Esophagus squamous epithelium (tissue), 5 donors: Measurements from ENCODE around the gene MPZL1. TPM values are rescaled to one million over a fixed set of nuclear protein-coding genes. Genes with fewer than 3 reads are reported as not detected.
A peak's percentile ranks its signal among the peaks of the same experiment; 100 is the strongest.

ENCODE experiments used
- DNase-seq: peaks from one replicate; lab custom pipeline; 2025; lab: John Stamatoyannopoulos, UW
- H3K27ac ChIP-seq, 4 donors: fragments of 200-600 bp; sonication (generic); one replicate each; pipeline ENCODE4 v1.5.1; 2016 to 2019; ENCODE audit warnings: mild to moderate bottlenecking in 1 of 4
- H3K27me3 ChIP-seq, 4 donors: fragments of 200-600 bp; sonication (generic); 1 replicate in 3 of 4; 2 replicates in 1 of 4; pipeline versions ENCODE4 v1.5.1 to v1.6.0; 2017 to 2021; ENCODE audit warnings: antibody characterized with exemption in 1 of 4
- H3K36me3 ChIP-seq, 3 donors: fragments of 200-600 bp; sonication (generic); one replicate each; pipeline ENCODE4 v1.5.1; 2016 to 2019
- H3K4me1 ChIP-seq, 3 donors: fragments of 200-600 bp; sonication (generic); one replicate each; pipeline ENCODE4 v1.5.1; 2017 to 2019
- H3K4me3 ChIP-seq, 4 donors: fragments of 200-600 bp; sonication (generic); 1 replicate in 3 of 4; 2 replicates in 1 of 4; pipeline ENCODE4 v1.5.1; 2016 to 2019; ENCODE audit warnings: mild to moderate bottlenecking in 2 of 4, moderate library complexity in 1 of 4
- H3K9me3 ChIP-seq, 3 donors: fragments of 200-600 bp; sonication (generic); one replicate each; pipeline ENCODE4 v1.5.1; 2016 to 2019
- POLR2A ChIP-seq, 4 donors: fragments of 450-650 bp; IDR thresholded peaks; one replicate each; pipeline ENCODE4 v1.6.1; 2017; ENCODE audit warnings: antibody characterized with exemption in 4 of 4, mild to moderate bottlenecking in 4 of 4, moderate library complexity in 3 of 4
- WGBS, 2 donors: methylation state at CpG; one replicate each; pipeline ENCODE4 v1.1.5; 2018; 5-methylcytosine and 5-hydroxymethylcytosine counted together
- intact Hi-C: fragments of 100-400 bp; cut with DNase I; formaldehyde crosslinking; loops from one replicate; pipeline ENCODE4 v1.15.0; 2022
- total RNA-seq, 4 donors: library from RNA; depleted of rRNA; stranded (reverse); fragments of >200 nt; gene quantifications; one replicate each; pipeline ENCODE4 v1.1.0, GENCODE V29; 2016
- TF ChIP-seq, protein P1 (sequence below), 6 experiments: fragments of 450-650 bp in 4 of 6; fragments of 200-600 bp in 2 of 6; sonication (generic) in 2 of 6; IDR thresholded peaks; one replicate each; pipeline ENCODE4 v1.5.1; 2016 to 2019; ENCODE audit warnings: antibody characterized with exemption in 6 of 6, mild to moderate bottlenecking in 4 of 6, moderate library complexity in 4 of 6
- donor health status: DM: yes; HTN: yes; CAD: no.

The MPZL1 gene
- total RNA-seq, 4 donors from 2014 or later, result 36.6 to 80.5 (median 74.3) TPM

DNA sequence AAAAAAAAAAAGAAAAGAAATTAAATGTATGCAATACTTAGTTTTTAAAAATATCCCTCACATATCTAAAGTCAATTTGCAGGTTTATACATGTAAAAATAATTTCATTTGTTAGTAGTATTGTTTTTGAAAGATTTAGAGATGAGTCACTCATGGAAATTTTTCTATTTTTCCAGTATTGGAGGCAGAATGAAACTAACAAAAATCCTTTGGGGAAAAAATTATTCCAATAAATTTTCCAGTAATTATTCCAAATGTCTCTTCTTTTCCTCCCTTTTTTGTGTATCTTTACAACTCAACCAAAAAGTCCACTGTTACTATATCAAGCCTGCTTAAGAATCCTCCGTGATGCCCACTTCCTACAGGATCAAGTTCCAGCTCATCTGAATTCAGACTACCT lies 29.9 kb downstream of the MPZL1 start:
- WGBS, 2 donors, result 44 to 45% methylated on average over 1 of the region's 1 CpG
- no peaks in the 10 kb centered on the region for H3K36me3 ChIP-seq
- TF ChIP-seq POLR2A (IDR thresholded peaks at IDR 0.05), result no peak
- TF ChIP-seq, protein P1, sequence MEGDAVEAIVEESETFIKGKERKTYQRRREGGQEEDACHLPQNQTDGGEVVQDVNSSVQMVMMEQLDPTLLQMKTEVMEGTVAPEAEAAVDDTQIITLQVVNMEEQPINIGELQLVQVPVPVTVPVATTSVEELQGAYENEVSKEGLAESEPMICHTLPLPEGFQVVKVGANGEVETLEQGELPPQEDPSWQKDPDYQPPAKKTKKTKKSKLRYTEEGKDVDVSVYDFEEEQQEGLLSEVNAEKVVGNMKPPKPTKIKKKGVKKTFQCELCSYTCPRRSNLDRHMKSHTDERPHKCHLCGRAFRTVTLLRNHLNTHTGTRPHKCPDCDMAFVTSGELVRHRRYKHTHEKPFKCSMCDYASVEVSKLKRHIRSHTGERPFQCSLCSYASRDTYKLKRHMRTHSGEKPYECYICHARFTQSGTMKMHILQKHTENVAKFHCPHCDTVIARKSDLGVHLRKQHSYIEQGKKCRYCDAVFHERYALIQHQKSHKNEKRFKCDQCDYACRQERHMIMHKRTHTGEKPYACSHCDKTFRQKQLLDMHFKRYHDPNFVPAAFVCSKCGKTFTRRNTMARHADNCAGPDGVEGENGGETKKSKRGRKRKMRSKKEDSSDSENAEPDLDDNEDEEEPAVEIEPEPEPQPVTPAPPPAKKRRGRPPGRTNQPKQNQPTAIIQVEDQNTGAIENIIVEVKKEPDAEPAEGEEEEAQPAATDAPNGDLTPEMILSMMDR (IDR thresholded peaks at IDR 0.05), result no peak
- no peaks in the 10 kb centered on the region for H3K27me3 ChIP-seq
- DNase-seq, result no peak
- peak overlapping the region; percentile 47 to 70 (median 64) for H3K27ac ChIP-seq
- no peak overlapping the region for H3K4me3 ChIP-seq
- H3K4me1 ChIP-seq, result peaks cover 0 to 89% (median 32%) of the 10 kb centered on the region in 3 donors
- intact Hi-C loops, result no loop called here
- no peaks in the 10 kb centered on the region for H3K9me3 ChIP-seq

DNA sequence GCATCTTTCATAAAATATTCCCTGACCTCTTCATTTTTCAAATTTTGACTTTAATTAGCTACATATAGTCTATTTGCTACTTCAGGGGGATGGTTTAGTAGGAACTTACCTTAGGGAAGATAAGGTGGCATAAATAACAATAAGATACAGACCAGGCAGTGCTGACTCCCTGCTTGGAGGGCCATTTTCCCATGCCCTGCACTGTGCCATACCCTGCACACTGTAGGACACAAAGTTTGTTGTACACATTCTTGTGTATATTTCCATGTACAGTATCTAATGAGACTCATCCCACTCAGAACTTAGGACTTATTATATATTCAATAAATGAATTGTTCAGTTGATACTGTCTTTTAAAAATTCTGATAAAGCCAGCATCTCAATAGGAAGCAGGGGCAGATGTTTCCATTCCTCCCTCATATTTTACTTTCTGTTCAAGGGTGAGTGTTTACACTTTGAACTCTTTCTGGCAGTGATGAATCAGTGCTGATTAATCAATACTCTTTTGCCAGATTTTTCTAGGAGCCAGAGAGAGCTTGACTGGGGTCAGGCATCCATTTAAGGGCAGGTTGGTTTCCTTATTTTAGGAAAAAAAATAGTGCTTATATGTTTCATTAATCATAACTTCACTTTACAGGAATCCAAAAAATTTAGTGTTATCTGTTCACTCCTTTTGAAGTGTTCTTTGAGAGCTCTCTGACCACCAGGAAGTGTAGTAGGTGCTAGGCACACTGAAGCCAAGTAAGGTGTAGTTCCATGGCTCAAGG lies 30.6 kb downstream of the MPZL1 start:
- Histone ChIP-seq H3K27me3 (no peaks in the 10 kb centered on the region), H3K4me1 (peaks cover 0 to 89% (median 38%) of the 10 kb centered on the region in 3 donors)
- DNase-seq, result no peak

DNA sequence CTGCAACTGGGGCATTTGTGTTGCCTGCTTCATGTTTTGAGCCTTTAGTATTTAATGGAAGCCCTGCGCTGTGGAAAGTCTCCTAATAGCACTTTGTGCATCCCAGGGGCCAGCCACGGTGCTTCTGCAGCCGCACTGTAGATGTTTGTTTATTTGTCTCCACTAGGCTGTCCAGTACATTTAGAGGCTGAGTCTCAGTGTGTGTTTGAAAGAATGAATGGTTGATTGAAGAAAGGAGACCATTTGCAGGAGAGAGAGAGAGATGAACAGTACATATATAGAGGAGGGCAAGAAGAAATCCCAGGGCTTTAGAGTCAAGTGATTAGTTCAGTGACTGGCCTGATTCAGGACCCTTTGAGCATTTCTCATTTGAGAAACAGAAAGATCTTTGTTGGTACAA lies 33.9 kb downstream of the MPZL1 start:
- TF ChIP-seq, protein P1 (IDR thresholded peaks at IDR 0.05), result no peak
- TF ChIP-seq POLR2A (IDR thresholded peaks at IDR 0.05), result no peak
- H3K9me3 ChIP-seq, result no peaks in the 10 kb centered on the region
- peaks cover 0 to 71% (median 32%) of the 10 kb centered on the region in 3 donors for H3K4me1 ChIP-seq
- 72 to 94% methylated on average over 3 of the region's 3 CpGs for WGBS, 2 donors
- H3K27ac ChIP-seq, result no peak overlapping the region
- H3K27me3 ChIP-seq, result no peaks in the 10 kb centered on the region
- no peak overlapping the region for H3K4me3 ChIP-seq
- H3K36me3 ChIP-seq, result peaks cover 0 to 4% (median 0%) of the 10 kb centered on the region in 3 donors
- no peak for DNase-seq
- intact Hi-C loops, result no loop called here

More for the DNA sequence above, 30.6 kb downstream of the MPZL1 start:
- no peak overlapping the region for H3K4me3 ChIP-seq
- H3K36me3 ChIP-seq, result no peaks in the 10 kb centered on the region
- H3K9me3 ChIP-seq, result no peaks in the 10 kb centered on the region
- TF ChIP-seq POLR2A (IDR thresholded peaks at IDR 0.05), result no peak
- TF ChIP-seq, protein P1 (IDR thresholded peaks at IDR 0.05), result no peak
- intact Hi-C loops, result no loop called here
- H3K27ac ChIP-seq, result peak overlapping the region; percentile 47 to 70 (median 64)

DNA sequence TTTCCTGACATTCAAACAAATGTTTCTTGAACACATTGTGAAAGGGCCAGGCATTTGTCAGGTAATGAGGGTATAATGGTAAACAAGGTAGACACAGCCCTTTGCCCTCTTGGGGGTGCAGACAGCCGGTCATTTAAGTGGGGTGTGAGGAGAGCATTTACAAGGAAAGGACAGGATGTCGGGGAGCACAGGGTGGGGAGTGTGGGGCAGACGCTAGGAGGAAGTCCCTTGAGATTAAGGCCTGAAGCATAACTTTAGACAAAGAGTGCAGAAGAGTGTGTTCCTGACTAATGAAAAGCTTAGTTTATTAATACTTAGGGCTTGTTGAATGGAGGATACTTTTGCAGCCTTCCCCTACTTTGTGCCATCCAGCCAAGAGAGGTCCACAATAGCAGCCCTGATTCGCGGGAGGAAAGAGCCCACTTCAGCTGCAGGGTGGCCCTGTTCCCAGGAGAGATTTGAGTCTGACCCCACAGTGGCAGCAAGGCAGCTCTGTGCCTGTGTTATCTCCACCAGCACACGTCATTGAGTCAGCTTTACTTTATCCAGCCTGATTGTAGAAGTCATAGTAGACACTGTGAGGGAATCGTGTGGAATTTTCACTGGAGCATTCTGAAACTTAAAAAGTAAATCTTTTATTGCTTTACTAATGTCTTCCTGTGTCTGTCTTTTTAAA lies 35.1 kb downstream of the MPZL1 start:
- no peak for DNase-seq
- intact Hi-C loops, result no loop called here
- H3K27ac ChIP-seq, result no peak overlapping the region
- peaks cover 0 to 68% (median 26%) of the 10 kb centered on the region in 3 donors for H3K4me1 ChIP-seq
- H3K9me3 ChIP-seq, result no peaks in the 10 kb centered on the region
- 51 to 58% methylated on average over 7 of the region's 7 CpGs for WGBS, 2 donors
- no peak overlapping the region for H3K4me3 ChIP-seq
- TF ChIP-seq, protein P1 (IDR thresholded peaks at IDR 0.05), result no peak
- TF ChIP-seq POLR2A (IDR thresholded peaks at IDR 0.05), result no peak
- peaks cover 0 to 4% (median 0%) of the 10 kb centered on the region in 3 donors for H3K36me3 ChIP-seq
- H3K27me3 ChIP-seq, result no peaks in the 10 kb centered on the region
